ENCODE data around the gene NPC1. TPM values are rescaled to one million over a fixed set of nuclear protein-coding genes. Genes with fewer than 3 reads are reported as not detected.

Gene NPC1
- polyA plus RNA-seq, 1 donor (not counting 4 experiments of a cell fraction or from before 2014, with no cell fraction given) = 49.9 TPM

DNA sequence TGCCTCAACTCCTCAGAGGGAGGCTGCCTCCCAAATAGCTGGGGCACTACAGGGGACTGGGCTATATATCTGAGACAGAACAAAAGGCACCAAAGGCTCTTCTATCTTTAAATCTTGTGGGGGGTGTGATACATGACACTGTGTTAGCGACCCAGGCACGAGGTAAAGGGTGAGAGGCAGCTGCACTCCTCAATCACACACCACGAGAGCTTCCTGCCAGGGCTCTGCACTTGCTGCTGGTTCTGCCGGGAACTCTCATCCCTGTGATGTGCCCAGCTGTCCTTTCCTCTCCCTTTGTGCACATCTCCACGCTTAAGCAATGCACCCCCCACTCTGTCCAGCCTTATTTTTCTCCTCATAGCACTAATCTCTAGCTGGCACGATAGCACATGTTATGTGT lies 32.4 kb downstream of the NPC1 start:
- dilution Hi-C loops (cut with MboI; ENCODE audit: extremely low pct_ligation_motif_present, low sequenced_read_pairs) = no loop called here
- Histone ChIP-seq H3K4me2 (ENCODE audit: control insufficient read depth, extremely low read depth, insufficient read depth, low read depth, low read length) (no peak overlapping the region), H3K27me3 (ENCODE audit: control insufficient read depth, extremely low read depth, insufficient read depth, low read length) (no peaks in the 10 kb centered on the region), H3K9me3 (ENCODE audit: control insufficient read depth, low read depth, low read length) (no peaks in the 10 kb centered on the region), H3K9me1 (ENCODE audit: control insufficient read depth, extremely low read depth, insufficient read depth, low read length) (no peaks in the 10 kb centered on the region), H3K36me3 (ENCODE audit: control insufficient read depth in 2 of 2, extremely low read depth in 1 of 2, insufficient read depth in 2 of 2, low read length in 2 of 2) (peaks cover 46 to 68% of the 10 kb centered on the region in 2 experiments), H4K20me1 (ENCODE audit: control insufficient read depth, extremely low read depth, insufficient read depth, low read length) (no peaks in the 10 kb centered on the region), H3K4me1 (ENCODE audit: control insufficient read depth, extremely low read depth, insufficient read depth, low read length) (no peaks in the 10 kb centered on the region), H2AFZ (ENCODE audit: control insufficient read depth, low read length) (no peak overlapping the region), H3K27ac (ENCODE audit: control insufficient read depth, insufficient read depth, low read length) (no peak overlapping the region), H3K79me2 (ENCODE audit: control insufficient read depth, insufficient read depth, low read length) (peaks cover 4% of the 10 kb centered on the region), H3K9ac (ENCODE audit: control insufficient read depth, extremely low read depth, insufficient read depth, low read length) (no peak overlapping the region), H3K4me3 (ENCODE audit: control insufficient read depth in 2 of 3, extremely low read depth in 1 of 3, insufficient read depth in 2 of 3, low read depth in 1 of 3, low read length in 3 of 3) (no peak overlapping the region)
- no peak for FAIRE-seq
- DNase-seq (ENCODE audit: low read depth, low spot score) = no peak
- TF ChIP-seq EZH2 (IDR thresholded peaks at IDR 0.05; ENCODE audit: low read length) = no peak
- TF ChIP-seq, protein P1, sequence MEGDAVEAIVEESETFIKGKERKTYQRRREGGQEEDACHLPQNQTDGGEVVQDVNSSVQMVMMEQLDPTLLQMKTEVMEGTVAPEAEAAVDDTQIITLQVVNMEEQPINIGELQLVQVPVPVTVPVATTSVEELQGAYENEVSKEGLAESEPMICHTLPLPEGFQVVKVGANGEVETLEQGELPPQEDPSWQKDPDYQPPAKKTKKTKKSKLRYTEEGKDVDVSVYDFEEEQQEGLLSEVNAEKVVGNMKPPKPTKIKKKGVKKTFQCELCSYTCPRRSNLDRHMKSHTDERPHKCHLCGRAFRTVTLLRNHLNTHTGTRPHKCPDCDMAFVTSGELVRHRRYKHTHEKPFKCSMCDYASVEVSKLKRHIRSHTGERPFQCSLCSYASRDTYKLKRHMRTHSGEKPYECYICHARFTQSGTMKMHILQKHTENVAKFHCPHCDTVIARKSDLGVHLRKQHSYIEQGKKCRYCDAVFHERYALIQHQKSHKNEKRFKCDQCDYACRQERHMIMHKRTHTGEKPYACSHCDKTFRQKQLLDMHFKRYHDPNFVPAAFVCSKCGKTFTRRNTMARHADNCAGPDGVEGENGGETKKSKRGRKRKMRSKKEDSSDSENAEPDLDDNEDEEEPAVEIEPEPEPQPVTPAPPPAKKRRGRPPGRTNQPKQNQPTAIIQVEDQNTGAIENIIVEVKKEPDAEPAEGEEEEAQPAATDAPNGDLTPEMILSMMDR (optimal IDR thresholded peaks at IDR 0.05 in 1 of 3, IDR thresholded peaks at IDR 0.05 in 1 of 3, conservative IDR thresholded peaks at IDR 0.05 in 1 of 3; ENCODE audit: extremely low read depth in 1 of 3, insufficient read depth in 2 of 3, low read length in 3 of 3) = no peak

DNA sequence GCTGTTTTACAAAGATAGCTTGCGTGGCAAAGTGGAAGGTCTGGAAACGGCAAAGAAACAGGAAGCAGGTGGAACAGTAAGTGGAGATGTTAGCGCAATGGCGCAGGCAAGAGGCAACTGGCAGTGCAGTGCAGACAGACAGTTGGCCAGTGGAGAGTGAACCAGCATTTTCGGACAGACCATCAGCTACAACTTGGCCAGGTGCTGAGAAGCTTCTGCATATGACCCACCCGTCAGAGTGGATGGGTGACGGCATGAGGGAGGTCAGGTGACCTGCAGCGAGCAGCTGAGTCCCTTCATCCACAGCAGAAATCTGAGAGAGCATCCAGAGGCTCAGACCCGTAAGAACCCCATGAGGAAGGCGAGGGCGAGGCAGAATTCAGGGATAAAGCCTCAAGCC lies 33.8 kb downstream of the NPC1 start:
- TF ChIP-seq, protein P1 (optimal IDR thresholded peaks at IDR 0.05 in 1 of 3, IDR thresholded peaks at IDR 0.05 in 1 of 3, conservative IDR thresholded peaks at IDR 0.05 in 1 of 3; ENCODE audit: extremely low read depth in 1 of 3, insufficient read depth in 2 of 3, low read length in 3 of 3) = no peak
- no peak for TF ChIP-seq EZH2 (IDR thresholded peaks at IDR 0.05; ENCODE audit: low read length)
- dilution Hi-C loops (cut with MboI; ENCODE audit: extremely low pct_ligation_motif_present, low sequenced_read_pairs) = no loop called here
- H3K4me2 ChIP-seq (ENCODE audit: control insufficient read depth, extremely low read depth, insufficient read depth, low read depth, low read length) = no peak overlapping the region
- H3K27me3 ChIP-seq (ENCODE audit: control insufficient read depth, extremely low read depth, insufficient read depth, low read length) = no peaks in the 10 kb centered on the region
- H3K27ac ChIP-seq (ENCODE audit: control insufficient read depth, insufficient read depth, low read length) = no peak overlapping the region
- peaks cover 41 to 66% of the 10 kb centered on the region in 2 experiments for H3K36me3 ChIP-seq (ENCODE audit: control insufficient read depth in 2 of 2, extremely low read depth in 1 of 2, insufficient read depth in 2 of 2, low read length in 2 of 2)
- H4K20me1 ChIP-seq (ENCODE audit: control insufficient read depth, extremely low read depth, insufficient read depth, low read length) = peaks cover 4% of the 10 kb centered on the region
- DNase-seq (ENCODE audit: low read depth, low spot score) (no peak), FAIRE-seq (no peak)
- H3K79me2 ChIP-seq (ENCODE audit: control insufficient read depth, insufficient read depth, low read length) = peaks cover 4% of the 10 kb centered on the region
- H3K4me1 ChIP-seq (ENCODE audit: control insufficient read depth, extremely low read depth, insufficient read depth, low read length) = peaks cover 6% of the 10 kb centered on the region
- no peaks in the 10 kb centered on the region for H3K9me3 ChIP-seq (ENCODE audit: control insufficient read depth, low read depth, low read length)
- no peak overlapping the region for H3K9ac ChIP-seq (ENCODE audit: control insufficient read depth, extremely low read depth, insufficient read depth, low read length)
- no peak overlapping the region for H3K4me3 ChIP-seq (ENCODE audit: control insufficient read depth in 2 of 3, extremely low read depth in 1 of 3, insufficient read depth in 2 of 3, low read depth in 1 of 3, low read length in 3 of 3)
- H3K9me1 ChIP-seq (ENCODE audit: control insufficient read depth, extremely low read depth, insufficient read depth, low read length) = no peaks in the 10 kb centered on the region
- no peak overlapping the region for H2AFZ ChIP-seq (ENCODE audit: control insufficient read depth, low read length)
